Breast epithelium (tissue), 3 donors: ENCODE results near the gene TNFAIP3.
"Not testable (repeated sequence)": the region's sequence is repeated elsewhere in the genome, so short reads cannot be mapped to it uniquely, and the experiment has no call there.

Experiments used
- CTCF ChIP-seq, 3 donors: fragments of 450-650 bp; IDR thresholded peaks; one replicate each; pipeline ENCODE4 v1.5.1; 2016 to 2017; ENCODE audit warnings: antibody characterized with exemption in 3 of 3, mild to moderate bottlenecking in 3 of 3, moderate library complexity in 3 of 3
- POLR2A ChIP-seq: fragments of 450-650 bp; IDR thresholded peaks from one replicate; pipeline ENCODE4 v1.6.1; 2016; ENCODE audit warnings: antibody characterized with exemption, mild to moderate bottlenecking, moderate library complexity
- POLR2AphosphoS5 ChIP-seq, 3 donors: sonication (generic); formaldehyde crosslinking; IDR thresholded peaks; one replicate each; pipeline ENCODE4 v1.6.1; 2017; ENCODE audit warnings: antibody characterized with exemption in 3 of 3

GRCh38 chr6:137838597-137838996 is 28.5 kb upstream of the TNFAIP3 start:
- not testable (repeated sequence) for TF ChIP-seq CTCF (IDR thresholded peaks at IDR 0.05); POLR2A; POLR2AphosphoS5 (IDR thresholded peaks at IDR 0.05)
